ENCODE results near the gene CFAP73.

Gene CFAP73

GRCh38 chr12:113167868-113168267, 18.3 kb downstream of the CFAP73 start:
- DNase-seq: no peak

GRCh38 chr12:113169697-113170096, 20.2 kb downstream of the CFAP73 start:
- DNase-seq: no peak

- no peak for DNase-seq
Measured at GRCh38 chr12:113170457-113170856, 20.9 kb downstream of the CFAP73 start.

- no peak for DNase-seq
Measured at GRCh38 chr12:113170926-113171325, 21.4 kb downstream of the CFAP73 start.

- no peak for DNase-seq
Measured at GRCh38 chr12:113171543-113171942, 22.0 kb downstream of the CFAP73 start.

- DNase-seq: no peak
Measured at GRCh38 chr12:113172185-113172584, 22.7 kb downstream of the CFAP73 start.

GRCh38 chr12:113173081-113173698, 23.7 kb downstream of the CFAP73 start:
- no peak for DNase-seq

GRCh38 chr12:113174461-113175384, 25.2 kb downstream of the CFAP73 start:
- DNase-seq: peak; percentile 78

GRCh38 chr12:113179023-113179422, 29.5 kb downstream of the CFAP73 start:
- no peak for DNase-seq

- DNase-seq: no peak
Measured at GRCh38 chr12:113180333-113180732, 30.8 kb downstream of the CFAP73 start.

GRCh38 chr12:113181975-113182374, 32.5 kb downstream of the CFAP73 start:
- DNase-seq: no peak

- no peak for DNase-seq
Measured at GRCh38 chr12:113183030-113183589, 33.6 kb downstream of the CFAP73 start.

GRCh38 chr12:113184098-113184899, 34.8 kb downstream of the CFAP73 start:
- DNase-seq: no peak

- peak; percentile 84 for DNase-seq
Measured at GRCh38 chr12:113184900-113185179, 35.3 kb downstream of the CFAP73 start.

- DNase-seq: peak; percentile 77
Measured at GRCh38 chr12:113185180-113186032, 35.9 kb downstream of the CFAP73 start, which contains the start of the genes DDX54 and RITA1. Gene DDX54, minus strand, starts transcription at chr12:113185478. Its CDS starts 27 bp downstream, at chr12:113185451. Gene RITA1, plus strand, starts transcription at chr12:113185721. Its CDS starts 1,026 bp downstream, at chr12:113186747.

GRCh38 chr12:113186033-113186365, 36.5 kb downstream of the CFAP73 start:
- no peak for DNase-seq

- DNase-seq: no peak
Measured at GRCh38 chr12:113186666-113187325, 37.3 kb downstream of the CFAP73 start.

- no peak for DNase-seq
Measured at GRCh38 chr12:113189361-113189760, 39.8 kb downstream of the CFAP73 start.

- DNase-seq: no peak
Measured at GRCh38 chr12:113190761-113191160, 41.2 kb downstream of the CFAP73 start.

GRCh38 chr12:113191227-113191626, 41.7 kb downstream of the CFAP73 start:
- DNase-seq: no peak

GRCh38 chr12:113194971-113195391, 45.5 kb downstream of the CFAP73 start:
- no peak for DNase-seq

GRCh38 chr12:113195598-113195997, 46.1 kb downstream of the CFAP73 start:
- DNase-seq: no peak
